Measurements from ENCODE around the gene HINT2.

Gene HINT2

DNA sequence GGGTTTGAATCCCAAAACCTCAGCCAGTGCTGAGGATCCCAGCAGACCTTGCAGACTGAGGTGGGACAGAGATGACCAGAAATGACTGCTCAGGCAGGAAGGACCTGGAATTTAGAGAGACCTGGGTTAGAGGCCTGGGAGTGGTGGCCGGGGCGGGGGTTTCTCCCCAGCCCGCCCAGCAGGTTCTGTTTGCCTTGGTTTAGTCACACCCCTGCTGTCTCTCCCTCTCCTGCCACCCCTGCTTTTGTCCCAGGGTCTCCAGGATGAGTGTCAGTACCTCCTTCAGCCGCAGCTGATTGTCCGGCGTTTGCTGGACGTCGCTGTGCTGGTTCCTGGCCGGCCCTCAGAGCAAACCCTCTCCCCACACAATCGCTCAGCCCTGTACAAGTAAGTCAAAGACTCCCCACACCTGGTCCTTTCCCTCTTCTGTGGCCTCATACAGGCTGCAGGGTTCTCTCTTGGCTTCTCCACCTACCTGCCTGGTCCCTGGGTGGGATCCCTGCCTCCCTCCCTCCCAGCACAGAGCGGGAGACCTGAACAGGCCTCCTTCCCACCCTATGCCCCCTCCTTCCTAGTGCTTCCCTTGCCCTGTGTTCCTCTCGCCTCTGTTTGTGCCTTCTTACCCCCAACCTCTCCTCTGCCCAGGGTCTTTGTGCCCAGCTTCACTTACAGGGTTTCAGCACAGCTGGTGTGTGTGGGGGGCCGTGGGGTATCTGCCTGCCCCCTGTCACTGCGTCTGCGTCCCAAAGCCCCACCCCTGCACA, 26.2 kb upstream of the HINT2 start:
- no peak for DNase-seq (ENCODE audit: low spot score)

DNA sequence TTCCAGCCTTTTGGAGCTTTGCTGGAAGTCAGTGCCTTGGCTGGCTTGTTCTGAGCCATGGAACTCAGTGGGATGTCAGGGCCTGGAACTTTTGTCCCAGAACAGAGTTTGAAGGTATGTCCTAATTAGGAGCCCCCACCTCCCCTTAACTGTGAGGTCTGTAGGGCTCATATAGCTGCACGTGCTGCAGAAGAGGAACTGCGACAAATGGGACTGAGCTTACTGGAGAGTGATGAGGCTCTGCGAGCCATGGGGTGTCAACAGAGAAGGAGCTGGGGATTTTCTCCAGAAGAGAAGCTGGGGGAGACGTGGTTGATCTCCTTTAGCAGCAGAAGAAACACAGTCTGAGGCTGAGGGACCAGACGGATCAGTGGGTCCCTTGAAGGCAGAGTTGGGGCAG, 25.1 kb upstream of the HINT2 start:
- no peak for DNase-seq (ENCODE audit: low spot score)

DNA sequence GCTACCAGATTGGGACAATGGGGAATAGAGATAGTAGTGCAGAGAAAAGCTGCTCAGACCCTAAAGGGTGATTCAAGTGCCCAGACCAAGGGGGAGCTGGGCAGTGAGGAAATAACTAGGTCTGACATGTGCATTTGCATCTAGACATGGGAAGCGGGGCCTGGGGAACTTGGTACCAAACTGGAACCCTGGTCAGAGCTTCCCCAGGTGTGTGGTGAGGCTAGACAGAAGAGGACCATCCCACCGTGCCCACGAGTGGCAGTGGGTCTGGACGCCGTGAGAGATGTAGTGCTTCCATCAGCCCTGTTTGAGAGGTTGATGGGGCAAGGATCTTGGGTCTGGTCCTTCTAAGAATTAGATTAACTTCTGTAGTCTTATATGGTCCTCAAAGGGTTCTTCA, 21.8 kb upstream of the HINT2 start:
- DNase-seq (ENCODE audit: low spot score) = no peak

DNA sequence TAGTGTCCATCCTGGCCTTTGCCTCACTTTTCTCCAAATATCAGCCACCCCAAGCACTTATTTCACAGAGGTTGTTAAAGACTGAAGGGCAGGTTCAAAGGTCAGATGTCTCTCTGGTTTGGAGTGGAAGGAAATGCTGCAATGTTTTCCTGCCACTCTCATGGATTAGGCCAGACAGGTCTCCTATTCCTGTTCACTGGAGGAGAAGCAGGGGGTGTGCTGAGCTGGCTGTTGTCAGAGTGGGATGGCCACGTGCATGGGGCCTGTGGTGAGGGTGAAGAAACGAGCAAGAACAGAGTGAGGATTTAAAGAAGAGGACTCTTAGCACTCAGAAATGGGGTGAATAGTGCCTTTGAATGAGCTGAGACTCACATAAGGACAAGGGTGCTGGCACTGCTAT, 20.9 kb upstream of the HINT2 start:
- no peak for DNase-seq (ENCODE audit: low spot score)

DNA sequence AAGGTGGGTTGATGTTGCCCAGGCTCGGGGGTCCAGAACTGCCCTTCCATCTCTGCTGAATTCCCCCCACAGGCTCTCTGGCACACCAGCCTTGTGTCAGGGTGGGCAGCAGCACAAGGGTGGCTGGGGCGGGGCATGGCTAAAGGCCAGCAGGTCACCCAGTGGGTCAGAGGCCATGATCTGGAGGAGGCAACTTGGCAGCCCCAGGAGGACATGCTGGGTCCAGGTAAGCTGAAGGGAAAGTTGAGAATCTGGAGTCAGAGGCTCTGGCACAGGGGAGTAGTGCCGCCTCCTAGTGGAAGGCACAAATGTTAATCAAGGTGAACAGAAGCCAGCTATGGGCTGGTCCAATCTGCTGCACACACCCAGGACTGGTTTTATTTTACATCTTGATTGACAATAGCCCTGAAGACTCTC, 20.4 kb upstream of the HINT2 start:
- no peak for DNase-seq (ENCODE audit: low spot score)

DNA sequence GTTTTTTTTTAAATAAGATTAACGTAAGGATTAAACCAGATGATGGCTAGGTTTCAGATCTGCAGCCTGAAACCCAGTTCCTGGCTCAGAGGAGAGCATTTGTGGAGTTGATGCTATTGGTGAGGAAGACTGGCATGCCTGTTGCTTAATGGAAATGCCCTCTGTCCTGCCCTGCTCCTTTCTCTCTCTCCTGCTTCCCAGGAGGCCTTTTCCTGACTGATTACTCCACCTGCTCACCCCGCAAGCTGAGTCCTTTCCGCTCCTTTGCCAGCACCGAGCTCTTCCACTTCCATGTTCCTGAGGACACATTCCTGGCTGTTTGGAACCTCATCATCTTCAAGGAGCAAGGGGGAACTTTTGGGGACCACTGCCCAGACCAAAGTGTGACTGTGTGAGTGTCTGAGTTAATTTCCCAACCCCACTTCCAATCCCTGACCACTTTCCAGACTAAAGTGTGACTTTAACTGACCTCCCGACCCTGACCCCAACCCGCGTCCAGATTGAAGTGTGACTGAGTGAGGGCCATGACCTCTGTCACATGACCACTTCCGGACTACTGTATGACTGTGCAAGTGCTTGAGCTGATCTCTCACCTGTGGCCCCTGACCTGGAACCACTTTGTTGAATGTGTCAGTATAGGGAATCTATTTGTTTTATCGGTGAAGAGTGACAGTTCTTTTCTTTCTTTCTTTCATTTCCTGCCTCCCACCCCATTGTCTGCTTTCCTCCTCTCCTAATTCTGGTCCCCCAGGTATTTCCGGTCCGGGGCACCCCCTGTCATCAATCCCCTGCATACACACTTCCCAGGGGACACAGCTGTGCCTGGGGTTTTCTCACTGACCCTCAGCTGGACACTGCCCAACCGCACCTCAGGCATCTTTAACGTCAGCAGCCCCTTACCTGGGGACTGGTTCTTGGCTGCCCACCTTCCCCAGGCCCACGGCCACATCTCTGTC, 19.7 kb upstream of the HINT2 start:
- DNase-seq (ENCODE audit: low spot score) = no peak

DNA sequence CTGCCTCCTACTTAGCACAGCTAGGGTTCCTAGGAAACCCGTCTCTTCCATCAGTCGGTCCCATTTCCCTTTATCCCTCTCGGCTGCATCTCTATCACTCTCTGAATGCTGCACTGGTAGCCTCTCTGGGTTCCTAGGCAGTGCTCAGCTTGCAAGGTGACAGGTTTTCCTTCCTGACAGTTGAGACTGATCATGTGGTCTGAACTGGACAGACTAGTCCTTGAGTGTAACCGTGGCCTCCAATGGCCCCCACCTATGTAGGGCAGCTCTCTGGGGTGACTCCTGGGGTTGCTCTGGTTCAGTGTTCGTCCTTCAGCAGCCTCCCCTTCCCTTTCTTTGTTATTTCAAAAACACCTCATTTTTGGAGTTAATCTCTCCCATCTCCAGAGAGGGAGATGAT, 18.0 kb upstream of the HINT2 start:
- DNase-seq (ENCODE audit: low spot score) = no peak

DNA sequence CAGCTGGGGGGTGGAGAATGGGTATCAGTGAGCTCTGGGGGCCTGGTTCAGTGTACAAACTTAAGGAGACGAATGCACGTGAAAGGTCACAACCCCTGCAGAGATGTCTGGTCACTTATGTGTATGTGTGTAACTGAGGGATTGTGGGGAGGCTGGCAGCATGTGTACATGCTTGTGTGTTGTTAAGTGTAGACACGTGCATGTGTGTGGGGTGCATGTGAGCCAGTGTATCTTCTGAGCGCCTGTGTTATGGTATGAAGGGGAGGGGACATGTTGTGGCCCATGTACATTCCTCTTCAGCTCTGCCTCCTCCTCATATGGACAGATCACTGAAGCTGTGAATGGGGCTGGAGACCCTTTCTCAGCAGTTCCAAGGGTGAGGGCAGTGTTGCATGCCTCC, 16.2 kb upstream of the HINT2 start:
- no peak for DNase-seq (ENCODE audit: low spot score)

DNA sequence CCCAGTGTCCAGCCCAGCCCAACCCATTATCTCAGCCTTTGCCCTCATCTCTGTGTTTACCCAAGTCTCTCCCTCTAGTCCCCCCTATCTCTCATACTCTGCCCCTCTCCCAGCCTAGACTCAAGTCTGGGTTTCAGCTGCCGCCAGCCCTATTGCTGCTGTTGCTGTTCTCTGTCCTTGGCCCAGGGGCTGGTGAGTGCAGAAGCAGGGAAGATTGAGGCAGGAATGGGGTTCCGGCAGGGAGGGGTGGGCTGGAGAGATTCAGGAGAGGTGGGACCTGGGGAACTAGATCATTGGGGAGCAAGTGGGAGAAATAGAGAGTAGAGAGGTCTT, 14.9 kb upstream of the HINT2 start:
- no peak for DNase-seq (ENCODE audit: low spot score)

DNA sequence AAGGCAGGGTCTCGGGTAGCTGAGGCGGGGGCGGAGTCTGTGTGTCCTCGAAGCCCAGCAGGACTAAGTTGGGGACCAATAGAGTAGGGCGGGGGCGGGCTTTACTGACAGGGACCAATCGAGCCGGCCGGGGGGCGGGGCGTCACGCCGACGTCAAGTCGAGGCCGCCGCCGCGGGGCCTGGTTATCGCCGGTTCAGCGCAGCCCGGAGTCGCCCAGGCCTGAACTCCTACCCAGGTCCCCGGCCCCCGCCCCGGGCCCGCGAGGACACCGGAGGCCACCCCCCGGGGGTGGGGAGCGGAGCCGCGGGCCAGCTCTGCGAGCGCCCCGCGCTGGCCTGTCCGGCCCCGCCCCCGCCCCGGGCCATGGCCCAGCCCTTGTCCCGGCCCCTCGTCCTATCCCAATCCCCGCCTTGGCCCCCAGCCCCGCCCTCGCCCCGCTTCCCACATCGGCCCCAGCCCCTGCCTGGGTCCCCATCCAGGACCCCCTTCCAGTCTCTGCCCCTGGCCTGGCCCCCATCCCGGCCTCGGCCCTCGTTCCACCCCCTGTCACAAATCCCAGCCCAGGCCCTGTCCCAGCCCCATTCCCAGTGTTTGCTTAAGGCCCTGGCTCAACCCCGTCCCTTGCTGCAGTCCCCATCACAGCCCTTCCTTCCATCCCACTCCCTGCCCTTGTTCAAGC, 14.4 kb upstream of the HINT2 start, which contains the start of gene TMEM8B:
TMEM8B (plus strand) TSS at position 145 of the 680 bp plus-strand sequence; CDS start at position 365, 220 bp downstream.
- peak; percentile 90 for DNase-seq (ENCODE audit: low spot score)

DNA sequence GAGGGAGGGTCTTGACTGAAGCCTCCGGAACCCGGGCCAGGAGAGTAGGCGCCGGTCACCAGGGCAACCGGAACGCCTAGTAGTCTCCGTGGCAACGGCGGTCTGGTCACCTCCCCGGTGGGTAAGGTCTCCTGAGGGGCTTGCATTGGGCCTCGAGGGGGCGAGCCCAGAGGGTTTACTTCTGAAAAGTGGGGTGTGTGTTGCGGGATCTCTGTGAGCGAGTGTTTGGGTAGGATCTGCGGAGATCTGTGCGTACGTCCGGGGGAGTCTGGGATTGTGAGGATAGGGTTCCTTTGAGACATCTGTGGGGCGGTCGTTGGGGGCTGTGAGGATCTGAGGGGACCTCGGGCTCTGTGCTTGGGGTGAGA, 13.9 kb upstream of the HINT2 start, which contains the start of gene FAM221B:
FAM221B (minus strand) TSS at position 17 of the 368 bp plus-strand sequence. CDS start 2,571 bp downstream, outside the sequence.
- DNase-seq (ENCODE audit: low spot score) = no peak

DNA sequence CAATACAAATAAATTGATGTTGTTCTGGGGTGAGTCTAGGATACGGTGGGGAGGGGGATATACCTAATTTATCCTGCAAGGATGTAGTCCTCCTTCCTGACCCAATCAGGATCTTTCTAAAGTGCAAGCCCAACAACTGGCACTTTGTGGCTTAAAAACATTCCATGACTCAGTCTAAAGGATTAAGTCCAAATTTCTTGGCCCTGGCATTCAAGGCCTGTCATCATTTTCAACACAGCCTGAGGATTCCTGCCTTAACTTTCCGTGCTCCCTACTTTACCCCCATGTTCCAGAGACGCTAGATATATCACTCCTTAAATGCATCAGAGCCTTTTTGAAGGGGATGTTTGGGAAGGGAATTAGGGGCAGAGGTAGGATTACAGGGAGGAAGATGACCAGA, 12.6 kb upstream of the HINT2 start:
- DNase-seq (ENCODE audit: low spot score) = no peak

DNA sequence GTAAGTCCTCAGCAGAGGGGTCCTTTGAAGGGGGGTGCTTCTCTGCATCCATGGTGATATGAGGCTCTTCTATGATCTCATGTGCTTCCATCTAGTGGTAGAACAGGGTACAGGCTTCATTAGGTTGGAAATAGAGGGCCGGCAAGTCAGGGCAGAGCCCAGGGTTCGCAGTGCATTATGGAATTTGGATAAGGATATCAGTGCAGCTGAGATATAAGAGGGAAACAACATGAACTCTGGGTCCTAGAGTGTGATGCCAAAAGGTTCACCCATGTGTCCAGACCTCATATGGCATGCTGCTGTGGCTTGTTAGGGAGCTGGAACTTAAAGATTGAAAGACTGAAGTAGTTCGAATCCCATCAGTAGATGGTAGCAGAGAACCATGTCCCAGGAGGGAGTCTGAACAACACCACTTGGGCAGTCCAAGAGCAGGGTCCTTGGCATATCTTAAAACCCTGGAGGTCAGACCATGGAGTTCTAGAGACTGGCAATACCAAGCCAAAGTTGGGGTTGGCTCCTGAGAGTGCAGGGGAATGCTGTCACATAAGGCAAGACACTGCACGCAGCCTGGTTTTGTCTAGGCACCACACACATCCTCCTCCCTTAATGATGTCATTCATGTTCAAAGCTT, 11.3 kb upstream of the HINT2 start:
- DNase-seq (ENCODE audit: low spot score) = peak; percentile 55

DNA sequence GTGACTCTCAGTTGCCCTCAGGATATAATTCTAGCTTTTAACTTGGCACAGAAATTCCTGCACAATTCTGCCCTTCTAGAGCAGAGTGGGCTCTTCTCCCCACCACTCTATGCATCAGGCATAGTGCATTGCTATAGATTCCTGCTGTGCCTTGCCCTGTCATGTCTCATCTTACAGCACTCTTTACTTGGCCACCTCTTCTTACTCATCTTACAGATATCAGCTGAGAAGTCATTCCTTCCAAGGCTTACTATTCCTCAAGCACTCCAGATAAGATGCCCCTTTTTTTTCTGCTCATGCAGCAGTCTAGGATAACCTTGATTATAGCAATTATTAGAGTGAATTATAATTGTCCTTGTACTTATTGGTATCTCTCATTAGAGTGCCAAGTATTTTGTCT, 8.1 kb upstream of the HINT2 start:
- DNase-seq (ENCODE audit: low spot score) = no peak

DNA sequence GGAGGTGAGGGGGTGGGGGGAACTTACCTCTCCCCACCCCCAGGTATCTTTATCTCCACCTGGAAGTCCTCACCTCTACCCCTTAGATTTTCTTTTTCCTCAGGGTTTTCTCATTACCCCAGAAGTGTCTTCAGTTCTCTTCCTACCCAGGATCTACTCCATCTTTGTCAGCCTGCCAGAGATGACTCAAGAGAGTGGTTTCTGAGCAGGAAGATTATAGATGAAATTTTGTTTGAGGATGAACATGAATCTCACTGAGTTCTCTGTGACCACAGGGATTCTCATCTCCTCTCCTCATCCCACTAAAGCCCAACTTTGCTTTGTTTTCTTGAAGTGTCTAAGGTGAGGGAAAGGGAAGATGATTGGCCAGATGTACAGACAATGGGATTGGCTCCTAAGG, 5.2 kb upstream of the HINT2 start:
- DNase-seq (ENCODE audit: low spot score) = no peak

DNA sequence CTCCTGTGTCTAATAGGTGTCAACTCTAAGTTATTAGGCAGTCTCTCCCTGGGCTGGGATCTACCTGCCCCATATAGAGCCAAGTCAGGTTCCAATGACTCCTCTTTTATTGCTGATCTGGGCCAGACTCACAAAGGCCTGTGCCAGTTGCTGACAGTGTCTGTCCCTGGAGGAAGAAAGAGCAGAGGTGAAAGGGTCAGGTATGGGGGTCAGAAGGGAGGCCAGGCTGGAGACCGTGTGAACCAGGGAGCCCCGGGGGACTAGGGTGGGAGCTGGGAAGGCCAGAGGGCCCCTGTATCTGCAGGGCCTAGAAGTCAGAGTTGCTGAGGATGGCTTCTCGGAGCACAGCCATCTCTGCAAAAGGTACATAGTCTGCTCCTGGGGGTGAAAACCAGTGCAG, 3.5 kb upstream of the HINT2 start:
- no peak for DNase-seq (ENCODE audit: low spot score)

DNA sequence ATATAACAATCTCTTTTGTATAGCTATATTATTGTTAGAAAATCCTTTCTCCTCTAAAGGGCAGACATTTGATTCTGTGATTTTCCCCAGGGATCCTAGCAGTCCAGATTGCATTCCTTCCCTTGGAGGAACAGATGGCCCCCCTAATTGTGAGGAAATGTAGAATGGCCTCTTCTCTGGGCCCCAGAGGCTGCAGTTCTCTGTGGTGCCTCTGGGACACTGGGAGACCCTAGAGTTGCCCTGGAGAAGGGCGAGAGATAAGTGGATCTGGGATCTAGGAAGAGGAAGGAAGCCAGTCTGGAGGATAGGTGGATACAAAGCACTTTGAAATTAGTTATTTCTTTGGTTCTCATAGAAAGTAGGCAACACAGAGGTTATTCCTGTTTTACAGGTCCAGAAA, 1.9 kb upstream of the HINT2 start:
- no peak for DNase-seq (ENCODE audit: low spot score)

DNA sequence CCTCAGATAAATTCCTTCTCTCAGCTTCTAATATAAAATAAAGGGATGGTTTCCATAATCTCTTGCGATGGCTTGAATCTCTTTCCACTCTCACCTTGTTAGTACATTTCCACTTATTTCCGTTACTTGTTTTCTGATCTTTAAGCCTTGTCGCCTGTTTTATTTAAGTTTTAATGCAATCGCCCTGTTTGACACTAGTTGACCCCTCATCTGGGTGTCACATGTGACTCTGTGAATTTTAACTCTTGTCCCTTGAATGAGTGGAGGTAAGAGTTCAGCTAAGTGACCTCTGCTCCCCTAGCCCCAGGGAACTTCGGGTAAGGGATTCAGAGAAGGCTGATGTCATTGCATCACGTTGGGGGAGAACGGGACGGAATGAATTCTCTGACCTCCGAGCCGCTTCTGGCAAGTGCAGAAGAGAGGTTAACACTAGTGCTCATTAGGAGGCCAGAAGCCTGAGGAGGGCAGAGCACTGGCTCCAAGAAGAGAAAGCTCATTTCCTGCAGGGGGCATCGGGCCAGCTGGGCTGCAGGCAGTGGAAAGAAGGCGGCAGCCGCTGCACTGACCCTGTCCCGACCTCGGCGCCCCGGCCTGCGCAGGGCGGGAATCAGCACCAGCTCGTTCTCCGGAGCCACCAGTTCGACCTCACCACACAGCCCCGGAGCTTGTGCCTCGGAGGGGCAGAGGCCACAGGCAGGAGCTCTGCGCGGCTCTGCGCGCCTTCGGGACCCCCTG, 569 bp downstream of the HINT2 start:
- peak; percentile 53 for DNase-seq (ENCODE audit: low spot score)

DNA sequence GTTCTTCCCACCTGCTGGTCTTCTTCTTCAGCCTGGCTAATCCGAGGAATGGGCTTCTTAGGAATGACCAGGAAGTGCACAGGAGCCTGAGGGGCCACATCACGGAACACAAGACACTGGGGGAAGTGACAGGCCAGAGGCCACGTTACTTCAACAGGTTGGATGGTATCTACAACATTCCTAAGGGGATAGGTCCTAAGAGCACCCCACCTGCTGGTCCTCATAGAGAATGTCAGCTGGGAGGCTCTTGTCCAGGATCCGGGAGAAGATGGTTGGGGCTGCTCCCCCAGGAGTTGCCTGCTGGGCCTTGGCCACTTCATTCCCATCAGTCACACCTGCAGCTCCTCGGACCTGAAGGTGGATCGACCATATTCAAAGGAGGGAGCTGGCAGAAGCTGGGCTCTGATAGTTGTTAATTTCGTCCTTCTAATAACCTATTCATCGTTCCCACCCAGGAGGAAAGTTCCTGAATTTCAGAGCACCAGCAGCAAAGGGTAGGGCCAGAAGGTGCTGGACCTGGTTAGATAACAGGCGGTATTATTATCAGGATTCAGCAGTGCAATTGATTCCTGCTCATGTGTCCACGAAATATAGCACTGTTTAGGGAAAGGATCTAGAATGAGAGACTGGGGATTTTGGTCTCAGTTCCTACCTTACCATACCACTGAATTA, 1.3 kb downstream of the HINT2 start:
- no peak for DNase-seq (ENCODE audit: low spot score)

DNA sequence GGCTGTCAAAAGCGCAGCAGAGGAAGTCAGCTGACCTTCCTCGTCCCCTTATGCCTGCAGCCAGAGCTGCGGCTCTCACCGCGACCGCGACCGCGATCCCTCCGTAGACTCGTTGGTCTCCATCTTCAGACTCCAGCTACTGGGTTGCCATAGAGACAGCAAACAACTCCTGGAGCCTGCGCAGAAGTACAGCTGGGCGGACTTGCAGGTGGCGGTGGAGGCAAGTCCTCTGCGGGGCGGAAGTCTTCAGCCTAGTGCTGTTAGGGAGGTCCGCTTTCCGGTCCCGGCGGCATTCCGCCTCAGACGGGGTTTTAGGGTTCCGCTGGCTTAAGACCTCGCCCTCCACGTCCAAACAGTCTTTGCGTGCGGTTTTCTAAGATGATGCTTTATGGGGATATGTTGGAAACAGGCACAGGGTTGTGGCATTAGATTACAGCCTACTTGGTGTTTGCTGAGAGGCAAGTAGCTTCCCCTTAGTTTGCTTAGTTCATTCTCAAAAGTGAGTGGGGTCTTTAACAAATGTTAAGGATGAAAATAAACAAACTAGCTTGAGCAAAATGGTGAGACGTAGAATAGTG, 2.7 kb downstream of the HINT2 start, which contains the start of gene SPAG8:
SPAG8 (minus strand) TSS at position 238 of the 578 bp plus-strand sequence; CDS start at position 123, 115 bp downstream.
- peak; percentile 97 for DNase-seq (ENCODE audit: low spot score)

All from activated CD4-positive, alpha-beta T cell treated with anti-CD3 and anti-CD28 coated beads, Interleukin-2, Interleukin-4, amounts not matched to agents 100 ng/mL and 50 ng/mL, durations not matched to agents 16 hours and 8 hours (primary cell).